GM12878 (cell line): ENCODE results near the gene IDI1. TPM values are rescaled to one million over a fixed set of nuclear protein-coding genes. Genes with fewer than 3 reads are reported as not detected.

Experiments
- BACH1 ChIP-seq: fragments of 450-650 bp; IDR thresholded peaks from 2 replicates; pipeline ENCODE4 v1.6.1; 2017; ENCODE audit warnings: mild to moderate bottlenecking, borderline replicate concordance
- CREM ChIP-seq: IDR thresholded peaks from 2 replicates; pipeline ENCODE4 v1.6.1; 2014; ENCODE audit warnings: antibody characterized with exemption, low read depth
- CTCF ChIP-seq, 3 experiments: IDR thresholded peaks in 2 of 3; conservative IDR thresholded peaks in 1 of 3; 2 replicates each; pipeline ENCODE4 v1.5.1; 2011; ENCODE audit warnings: low read depth in 3 of 3, low read length in 3 of 3, mild to moderate bottlenecking in 3 of 3, control low read depth in 2 of 3, moderate library complexity in 2 of 3, inconsistent platforms in 1 of 3, mixed read lengths in 1 of 3; ENCODE audit not compliant: control insufficient read depth in 2 of 3, insufficient read depth in 1 of 3; ENCODE audit errors: extremely low read depth in 1 of 3
- E2F4 ChIP-seq: IDR thresholded peaks from 2 replicates; pipeline ENCODE4 v1.6.1; 2012; ENCODE audit warnings: low read depth, low read length, improper control_type of control experiment
- FOS ChIP-seq: IDR thresholded peaks from 3 replicates; pipeline ENCODE4 v1.6.1; 2011; ENCODE audit warnings: borderline replicate concordance; ENCODE audit not compliant: insufficient read length; ENCODE audit errors: extremely low read depth
- IKZF1 ChIP-seq: fragments of 450-650 bp; conservative IDR thresholded peaks from 2 replicates; pipeline ENCODE4 v1.6.1; 2017; ENCODE audit warnings: antibody characterized with exemption, mild to moderate bottlenecking
- KLF5 ChIP-seq: fragments of 450-650 bp; IDR thresholded peaks from 2 replicates; pipeline ENCODE4 v1.6.1; 2014; ENCODE audit warnings: mild to moderate bottlenecking; ENCODE audit not compliant: partially characterized antibody
- MEF2B ChIP-seq: fragments of 450-650 bp; IDR thresholded peaks from 2 replicates; pipeline ENCODE4 v1.6.1; 2018; ENCODE audit warnings: mild to moderate bottlenecking, moderate library complexity; ENCODE audit not compliant: partially characterized antibody, poor library complexity, severe bottlenecking
- NKRF ChIP-seq: fragments of 450-650 bp; conservative IDR thresholded peaks from 2 replicates; pipeline ENCODE4 v1.6.1; 2017; ENCODE audit warnings: mild to moderate bottlenecking, moderate library complexity
- NRF1 ChIP-seq: conservative IDR thresholded peaks from 2 replicates; pipeline ENCODE4 v1.6.1; 2011; ENCODE audit warnings: mild to moderate bottlenecking, low read depth, low read length, improper control_type of control experiment
- PKNOX1 ChIP-seq: fragments of 450-650 bp; IDR thresholded peaks from 2 replicates; pipeline ENCODE4 v1.6.1; 2016; ENCODE audit warnings: mild to moderate bottlenecking
- POLR2AphosphoS5 ChIP-seq: IDR thresholded peaks from 2 replicates; pipeline ENCODE4 v1.6.1; 2011; ENCODE audit warnings: mild to moderate bottlenecking, low read length, inconsistent platforms
- POU2F2 ChIP-seq: IDR thresholded peaks from 3 replicates; pipeline ENCODE4 v1.6.1; 2011; ENCODE audit warnings: low read depth, mild to moderate bottlenecking, low read length, borderline replicate concordance
- RB1 ChIP-seq: fragments of 450-650 bp; formaldehyde crosslinking; IDR thresholded peaks from 2 replicates; pipeline ENCODE4 v1.6.1; 2017; ENCODE audit warnings: mild to moderate bottlenecking, borderline replicate concordance
- SP1 ChIP-seq: IDR thresholded peaks from one replicate; pipeline ENCODE4 v1.6.1; 2011; ENCODE audit warnings: low read depth, low read length
- SREBF1 ChIP-seq: IDR thresholded peaks from 2 replicates; pipeline ENCODE4 v1.6.1; 2012; ENCODE audit warnings: mild to moderate bottlenecking, low read length
- STAT1 ChIP-seq: fragments of 450-650 bp; conservative IDR thresholded peaks from 2 replicates; pipeline ENCODE4 v1.6.1; 2014; ENCODE audit warnings: antibody characterized with exemption, mild to moderate bottlenecking
- TAF1 ChIP-seq: IDR thresholded peaks from 2 replicates; pipeline ENCODE4 v1.6.1; 2011; ENCODE audit warnings: mild to moderate bottlenecking, low read depth, low read length, borderline replicate concordance
- YY1 ChIP-seq: IDR thresholded peaks from 2 replicates; pipeline ENCODE4 v1.6.1; 2011; ENCODE audit warnings: low read depth, mild to moderate bottlenecking, low read length
- ZBTB4 ChIP-seq: fragments of 450-650 bp; formaldehyde crosslinking; IDR thresholded peaks from 2 replicates; pipeline ENCODE4 v1.4.0; 2022; ENCODE audit warnings: mild to moderate bottlenecking, moderate library complexity
- polyA plus RNA-seq, 11 experiments: library from polyadenylated mRNA; depleted of rRNA in 4 of 11; unstranded in 6 of 11; stranded (reverse) in 5 of 11; fragments of >200 nt; fragmentation: Nextera tagmentation in 4 of 11; fragmentation: Illumina TruSeq in 1 of 11; extraction: Ambion mirVana in 4 of 11; extraction: Trizol in 1 of 11; gene quantifications; 1 replicate in 1 of 11; 2 replicates in 10 of 11; pipeline versions ENCODE4 v1.2.1 to v1.2.3, GENCODE V29; 2011 to 2016; ENCODE audit warnings: inconsistent platforms in 2 of 11, missing spikeins in 2 of 11, low read depth in 1 of 11
- total RNA-seq, 4 experiments: library from RNA; depleted of rRNA in 3 of 4; stranded (reverse); fragments of >200 nt in 3 of 4; fragmentation: Illumina TruSeq in 1 of 4; extraction: Trizol in 1 of 4; gene quantifications; 2 replicates each; pipeline versions ENCODE4 v1.2.1 to v1.2.3, GENCODE V29; 2013 to 2021

The IDI1 gene
- total and polyA plus RNA-seq, 10 of the 15 experiments (the other 5 are each of a cell fraction or from before 2014, with no cell fraction given) = 85.5 to 223 (median 157) TPM

- TF ChIP-seq MEF2B (peak; percentile 100), NRF1 (peak; percentile 9; the same call in 1 of the 2 replicates), FOS (peak; percentile 43), SREBF1 (peak; percentile 78; the same call in 1 of the 2 replicates), RB1 (peak; percentile 90), SP1 (peak; percentile 90), CTCF (IDR thresholded peaks at IDR 0.05 in 2 of 3, conservative IDR thresholded peaks at IDR 0.05 in 1 of 3; ENCODE audit: control insufficient read depth in 2 of 3, extremely low read depth in 1 of 3, insufficient read depth in 1 of 3, low read depth in 3 of 3, low read length in 3 of 3) (0 out of 6 replicates have a peak, but pooled peaks of 1 of the 3 experiments have one; percentile 3), NKRF (0 out of 2 replicates have a peak, but pooled peaks have one; percentile 79), STAT1 (0 out of 2 replicates have a peak, but pooled peaks have one; percentile 14), POLR2AphosphoS5 (peak; percentile 96), KLF5 (peak; percentile 75), E2F4 (0 out of 2 replicates have a peak, but pooled peaks have one; percentile 14), TAF1 (peak; percentile 85), POU2F2 (peak; percentile 79; the same call in 2 of the 3 replicates), YY1 (peak; percentile 84), ZBTB4 (CRISPR knock-in tag) (0 out of 2 replicates have a peak, but pooled peaks have one; percentile 77), PKNOX1 (peak; percentile 78), IKZF1 (peak; percentile 79), CREM (peak; percentile 86), BACH1 (peak; percentile 91; the same call in 1 of the 2 replicates)
Measured at GRCh38 chr10:1048732-1049424, at the start of gene IDI1 (continued).
